HEK293 (cell line): Measurements from ENCODE around the gene OSBPL1A.
"Not testable (repeated sequence)": the region's sequence is repeated elsewhere in the genome, so short reads cannot be mapped to it uniquely, and the experiment has no call there.

ENCODE experiments used
- CTCF ChIA-PET: fragments of 350-600 bp; formaldehyde crosslinking; extraction: SDS; loops from one replicate; lab custom pipeline; 2021; ENCODE audit warnings: antibody characterized with exemption; lab: Yijun Ruan, JAX
- POLR2A ChIA-PET: fragments of 300-600 bp; formaldehyde crosslinking; extraction: SDS; loops from one replicate; lab custom pipeline; 2020; ENCODE audit warnings: antibody characterized with exemption, inconsistent platforms; lab: Yijun Ruan, JAX
- H3K27ac ChIP-seq: fragments of 200-500 bp; sonication (Bioruptor generic); 2 replicates; pipeline ENCODE4 v1.5.1; 2014; ENCODE audit warnings: low read depth, low read length, control low read depth, inconsistent platforms; ENCODE audit errors: extremely low read depth
- H3K36me3 ChIP-seq, 2 experiments: fragments of 200-500 bp in 1 of 2; sonication (Bioruptor generic) in 1 of 2; 1 replicate in 1 of 2; 2 replicates in 1 of 2; pipeline ENCODE4 v1.5.1; 2014 to 2017; ENCODE audit warnings: inconsistent platforms in 2 of 2, low read length in 2 of 2; ENCODE audit not compliant: control insufficient read depth in 2 of 2, insufficient read depth in 1 of 2
- H3K4me1 ChIP-seq: fragments of 200-500 bp; sonication (Bioruptor generic); 2 replicates; pipeline ENCODE4 v1.5.1; 2014; ENCODE audit warnings: mild to moderate bottlenecking, low read length, inconsistent platforms; ENCODE audit not compliant: control insufficient read depth, insufficient read depth
- H3K4me3 ChIP-seq: 2 replicates; pipeline ENCODE4 v1.5.1; 2011; ENCODE audit warnings: low read depth, mild to moderate bottlenecking, control low read depth, low read length, moderate library complexity
- H3K9me3 ChIP-seq: fragments of 200-500 bp; sonication (Bioruptor generic); 2 replicates; pipeline ENCODE4 v1.5.1; 2014; ENCODE audit warnings: low read depth, low read length, inconsistent platforms; ENCODE audit not compliant: control insufficient read depth, insufficient read depth
- CTCF ChIP-seq: fragments of 450-650 bp; formaldehyde crosslinking; IDR thresholded peaks from 2 replicates; pipeline ENCODE4 v1.5.1; 2016; ENCODE audit warnings: missing biosample characterization, missing genetic modification characterization
- GLIS1 ChIP-seq: fragments of 450-650 bp; formaldehyde crosslinking; IDR thresholded peaks from 2 replicates; pipeline ENCODE4 v1.5.1; 2016; ENCODE audit warnings: missing biosample characterization, missing genetic modification characterization
- PRDM10 ChIP-seq: fragments of 450-650 bp; formaldehyde crosslinking; IDR thresholded peaks from 2 replicates; pipeline ENCODE4 v1.5.1; 2016; ENCODE audit warnings: missing biosample characterization, missing genetic modification characterization
- SALL2 ChIP-seq: fragments of 450-650 bp; formaldehyde crosslinking; IDR thresholded peaks from 2 replicates; pipeline ENCODE4 v1.5.0; 2017; ENCODE audit warnings: missing biosample characterization, mild to moderate bottlenecking, missing genetic modification characterization, borderline replicate concordance
- ZBTB17 ChIP-seq: fragments of 450-650 bp; formaldehyde crosslinking; IDR thresholded peaks from 2 replicates; pipeline ENCODE4 v1.5.1; 2016; ENCODE audit warnings: missing biosample characterization, missing genetic modification characterization
- ZFP37 ChIP-seq: fragments of 450-650 bp; formaldehyde crosslinking; IDR thresholded peaks from 2 replicates; pipeline ENCODE4 v1.5.1; 2016; ENCODE audit warnings: missing biosample characterization, missing genetic modification characterization
- ZNF175 ChIP-seq: fragments of 450-650 bp; formaldehyde crosslinking; IDR thresholded peaks from 2 replicates; pipeline ENCODE4 v1.5.1; 2016; ENCODE audit warnings: missing biosample characterization, missing genetic modification characterization
- ZNF280D ChIP-seq: fragments of 450-650 bp; formaldehyde crosslinking; IDR thresholded peaks from 2 replicates; pipeline ENCODE4 v1.5.1; 2016; ENCODE audit warnings: missing biosample characterization, missing genetic modification characterization
- ZNF324 ChIP-seq: fragments of 450-650 bp; formaldehyde crosslinking; IDR thresholded peaks from 2 replicates; pipeline ENCODE4 v1.5.1; 2016; ENCODE audit warnings: missing biosample characterization, missing genetic modification characterization
- ZNF362 ChIP-seq: fragments of 450-650 bp; formaldehyde crosslinking; IDR thresholded peaks from 2 replicates; pipeline ENCODE4 v1.5.1; 2016; ENCODE audit warnings: missing biosample characterization, missing genetic modification characterization
- ZNF394 ChIP-seq: fragments of 450-650 bp; formaldehyde crosslinking; IDR thresholded peaks from 2 replicates; pipeline ENCODE4 v1.5.1; 2016; ENCODE audit warnings: missing biosample characterization, missing genetic modification characterization, mild to moderate bottlenecking, moderate library complexity, borderline replicate concordance
- ZNF501 ChIP-seq: fragments of 450-650 bp; formaldehyde crosslinking; IDR thresholded peaks from 2 replicates; pipeline ENCODE4 v1.5.1; 2016; ENCODE audit warnings: missing biosample characterization, missing genetic modification characterization
- ZNF654 ChIP-seq: fragments of 450-650 bp; formaldehyde crosslinking; IDR thresholded peaks from 2 replicates; pipeline ENCODE4 v1.5.1; 2016; ENCODE audit warnings: low read depth, missing biosample characterization, missing genetic modification characterization
- ZSCAN16 ChIP-seq: fragments of 450-650 bp; formaldehyde crosslinking; IDR thresholded peaks from 2 replicates; pipeline ENCODE4 v1.5.1; 2016; ENCODE audit warnings: missing biosample characterization, missing genetic modification characterization
- TF ChIP-seq, protein P1 (sequence below): fragments of 450-650 bp; formaldehyde crosslinking; IDR thresholded peaks from 2 replicates; pipeline ENCODE4 v1.5.0; 2017; ENCODE audit warnings: missing biosample characterization, missing genetic modification characterization, borderline replicate concordance

Gene OSBPL1A

GRCh38 chr18:24359787-24360530, 37.7 kb downstream of the OSBPL1A start:
- POLR2A ChIA-PET = interaction anchor here (1.2 to 1.3 kb wide), 2 partner anchors 37 to 221 kb away, joined by 3 to 5 read pairs; partner anchors contain the start of genes CABYR and OSBPL1A
- not testable (repeated sequence) for H3K36me3 ChIP-seq, H3K4me3 ChIP-seq, H3K9me3 ChIP-seq, H3K4me1 ChIP-seq, H3K27ac ChIP-seq
- CTCF ChIA-PET = interaction anchor here (0.5 to 8.2 kb wide), 35 partner anchors 9 to 1715 kb away, joined by 3 to 228 read pairs (median 5); no protein-coding TSS in a partner anchor
- peak; percentile 59; the same call in 1 of the 2 replicates for TF ChIP-seq ZFP37 (tag by site-specific recombination)
- TF ChIP-seq CTCF (tag by site-specific recombination) = peak; percentile 69
- TF ChIP-seq ZNF394 (tag by site-specific recombination) = 0 out of 2 replicates have a peak, but pooled peaks have one; percentile 26
- TF ChIP-seq ZNF654 (tag by site-specific recombination) = peak; percentile 81
- 0 out of 2 replicates have a peak, but pooled peaks have one; percentile 53 for TF ChIP-seq ZNF362 (tag by site-specific recombination)
- TF ChIP-seq ZBTB17 = peak; percentile 47; the same call in 1 of the 2 replicates
- TF ChIP-seq PRDM10 (tag by site-specific recombination) = peak; percentile 27; the same call in 1 of the 2 replicates
- TF ChIP-seq GLIS1 (tag by site-specific recombination) = peak; percentile 47
- 0 out of 2 replicates have a peak, but pooled peaks have one; percentile 19 for TF ChIP-seq ZNF501 (tag by site-specific recombination)

DNA sequence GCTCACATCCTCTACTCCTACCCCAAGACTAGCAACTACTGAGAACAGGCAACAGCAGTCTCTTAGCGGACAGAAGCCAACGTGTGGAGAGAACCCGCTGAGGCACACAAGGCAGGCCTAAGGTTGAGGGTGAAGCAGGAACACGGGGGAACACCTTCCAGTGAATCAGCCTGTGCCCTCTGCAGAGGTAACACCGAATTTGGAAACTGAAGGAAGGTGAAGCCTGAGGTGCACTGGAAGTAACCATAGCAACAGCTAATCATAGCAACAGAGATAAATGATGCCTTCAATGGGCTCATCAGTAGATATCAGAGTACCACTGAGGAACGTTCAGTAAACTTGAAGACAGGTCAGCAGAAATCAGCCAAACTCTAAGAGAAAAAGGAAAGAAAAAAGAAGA, 43.3 kb downstream of the OSBPL1A start:
- ChIA-PET CTCF (interaction anchor here (1.4 kb wide), 1 partner anchor 135 kb away, joined by 5 read pairs; no protein-coding TSS in a partner anchor), POLR2A (no interaction called here)
- Histone ChIP-seq H3K27ac (no peak overlapping the region), H3K9me3 (no peaks in the 10 kb centered on the region), H3K36me3 (no peaks in the 10 kb centered on the region; a peak in 1 of 3 replicates), H3K4me3 (no peak overlapping the region), H3K4me1 (no peaks in the 10 kb centered on the region)
- TF ChIP-seq, protein P1, sequence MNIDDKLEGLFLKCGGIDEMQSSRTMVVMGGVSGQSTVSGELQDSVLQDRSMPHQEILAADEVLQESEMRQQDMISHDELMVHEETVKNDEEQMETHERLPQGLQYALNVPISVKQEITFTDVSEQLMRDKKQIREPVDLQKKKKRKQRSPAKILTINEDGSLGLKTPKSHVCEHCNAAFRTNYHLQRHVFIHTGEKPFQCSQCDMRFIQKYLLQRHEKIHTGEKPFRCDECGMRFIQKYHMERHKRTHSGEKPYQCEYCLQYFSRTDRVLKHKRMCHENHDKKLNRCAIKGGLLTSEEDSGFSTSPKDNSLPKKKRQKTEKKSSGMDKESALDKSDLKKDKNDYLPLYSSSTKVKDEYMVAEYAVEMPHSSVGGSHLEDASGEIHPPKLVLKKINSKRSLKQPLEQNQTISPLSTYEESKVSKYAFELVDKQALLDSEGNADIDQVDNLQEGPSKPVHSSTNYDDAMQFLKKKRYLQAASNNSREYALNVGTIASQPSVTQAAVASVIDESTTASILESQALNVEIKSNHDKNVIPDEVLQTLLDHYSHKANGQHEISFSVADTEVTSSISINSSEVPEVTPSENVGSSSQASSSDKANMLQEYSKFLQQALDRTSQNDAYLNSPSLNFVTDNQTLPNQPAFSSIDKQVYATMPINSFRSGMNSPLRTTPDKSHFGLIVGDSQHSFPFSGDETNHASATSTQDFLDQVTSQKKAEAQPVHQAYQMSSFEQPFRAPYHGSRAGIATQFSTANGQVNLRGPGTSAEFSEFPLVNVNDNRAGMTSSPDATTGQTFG = no peak
- TF ChIP-seq ZSCAN16 (tag by site-specific recombination) (no peak), SALL2 (tag by site-specific recombination) (no peak), ZNF280D (no peak), ZNF501 (tag by site-specific recombination) (no peak), ZNF175 (tag by site-specific recombination) (no peak), ZNF324 (no peak), PRDM10 (tag by site-specific recombination) (no peak)
